Measurements from ENCODE around the gene CIDEA.
A peak's percentile ranks its signal among the peaks of the same experiment; 100 is the strongest.
"Not testable (repeated sequence)": the region's sequence is repeated elsewhere in the genome, so short reads cannot be mapped to it uniquely, and the experiment has no call there.

CIDEA gene

DNA sequence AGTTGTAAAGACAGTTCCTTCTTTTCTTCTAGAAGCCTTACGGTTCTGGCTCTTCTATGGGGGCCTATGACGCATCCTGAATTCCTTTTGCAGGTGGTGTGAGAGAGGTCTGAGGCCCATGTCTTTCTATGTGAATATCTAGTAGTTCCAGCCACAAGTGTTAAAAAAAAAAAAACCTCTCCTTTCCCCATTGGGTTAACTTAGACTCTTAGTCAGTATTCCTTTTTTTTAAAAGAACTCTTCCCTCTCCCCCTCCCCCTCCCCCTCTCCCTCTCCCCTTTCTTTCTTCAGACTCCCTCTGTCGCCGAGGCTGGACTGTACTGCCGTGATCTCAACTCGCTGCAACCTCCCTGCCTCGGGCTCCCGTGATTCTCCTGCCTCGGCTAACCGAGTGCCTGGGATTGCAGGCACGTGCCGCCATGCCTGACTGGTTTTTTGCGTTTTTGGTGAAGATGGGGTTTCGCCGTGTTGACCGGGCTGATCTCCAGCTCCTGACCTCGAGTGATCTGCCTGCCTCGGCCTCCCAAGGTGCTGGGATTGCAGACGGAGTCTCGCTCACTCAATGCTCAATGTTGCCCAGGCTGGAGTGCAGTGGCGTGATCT lies 11.4 kb upstream of the CIDEA start:
- no peak for DNase-seq

- DNase-seq: not testable (repeated sequence)
Measured at GRCh38 chr18:12243272-12243671, 10.9 kb upstream of the CIDEA start.

- no peak for DNase-seq
Measured at GRCh38 chr18:12245793-12246135, 8.4 kb upstream of the CIDEA start.

- no peak for DNase-seq
Measured at GRCh38 chr18:12246849-12247808, 7.0 kb upstream of the CIDEA start.

GRCh38 chr18:12247946-12248345 lies 6.2 kb upstream of the CIDEA start:
- DNase-seq: no peak

GRCh38 chr18:12248926-12249720 lies 5.0 kb upstream of the CIDEA start:
- DNase-seq: no peak

- DNase-seq: no peak
Measured at GRCh38 chr18:12251311-12251710, 2.9 kb upstream of the CIDEA start.

- no peak for DNase-seq
Measured at GRCh38 chr18:12252061-12252460, 2.1 kb upstream of the CIDEA start.

DNA sequence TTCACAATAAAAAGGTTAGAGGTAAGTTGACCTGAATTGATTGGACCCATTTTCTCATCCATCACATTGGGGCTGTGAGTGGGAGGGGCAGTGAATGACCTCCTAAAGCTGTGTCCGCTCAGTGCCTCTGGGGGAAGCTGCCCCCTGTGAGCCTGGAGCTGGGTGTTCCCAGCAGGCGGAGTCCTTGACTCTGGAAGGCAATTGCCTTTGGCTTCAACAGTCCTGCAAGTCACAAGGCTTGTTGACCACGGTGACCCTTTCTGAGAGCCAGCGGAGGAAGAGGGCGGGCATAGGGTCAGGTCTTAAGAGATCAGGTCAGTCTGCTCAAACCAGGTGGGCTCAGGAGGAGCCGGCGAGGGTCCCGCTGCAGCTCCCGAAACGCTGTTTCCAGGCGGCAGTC lies 1.1 kb upstream of the CIDEA start:
- DNase-seq: no peak

DNA sequence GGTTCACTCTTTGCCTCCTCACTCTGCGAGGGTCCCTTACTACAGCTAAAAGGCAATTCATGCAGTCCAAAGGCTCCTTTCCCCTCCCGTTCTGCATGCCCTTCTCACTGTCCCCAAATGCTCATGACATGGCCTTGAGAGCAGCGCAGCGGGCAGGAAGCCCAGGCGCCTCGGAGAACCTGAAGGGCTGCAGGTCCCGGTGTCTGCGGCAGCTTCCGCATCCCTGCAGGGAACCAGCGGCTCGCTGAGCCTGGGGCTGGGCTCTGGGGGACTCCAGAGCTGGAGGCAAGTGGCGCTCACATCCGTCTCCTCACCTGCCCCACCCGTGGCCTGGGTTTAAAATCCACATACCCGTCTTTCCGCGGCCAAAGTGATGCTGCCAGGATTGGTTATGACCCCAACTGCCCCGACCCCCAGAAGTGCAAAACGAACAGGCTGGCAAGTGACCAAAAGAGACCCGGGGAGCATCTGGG lies 462 bp upstream of the CIDEA start:
- no peak for DNase-seq

DNA sequence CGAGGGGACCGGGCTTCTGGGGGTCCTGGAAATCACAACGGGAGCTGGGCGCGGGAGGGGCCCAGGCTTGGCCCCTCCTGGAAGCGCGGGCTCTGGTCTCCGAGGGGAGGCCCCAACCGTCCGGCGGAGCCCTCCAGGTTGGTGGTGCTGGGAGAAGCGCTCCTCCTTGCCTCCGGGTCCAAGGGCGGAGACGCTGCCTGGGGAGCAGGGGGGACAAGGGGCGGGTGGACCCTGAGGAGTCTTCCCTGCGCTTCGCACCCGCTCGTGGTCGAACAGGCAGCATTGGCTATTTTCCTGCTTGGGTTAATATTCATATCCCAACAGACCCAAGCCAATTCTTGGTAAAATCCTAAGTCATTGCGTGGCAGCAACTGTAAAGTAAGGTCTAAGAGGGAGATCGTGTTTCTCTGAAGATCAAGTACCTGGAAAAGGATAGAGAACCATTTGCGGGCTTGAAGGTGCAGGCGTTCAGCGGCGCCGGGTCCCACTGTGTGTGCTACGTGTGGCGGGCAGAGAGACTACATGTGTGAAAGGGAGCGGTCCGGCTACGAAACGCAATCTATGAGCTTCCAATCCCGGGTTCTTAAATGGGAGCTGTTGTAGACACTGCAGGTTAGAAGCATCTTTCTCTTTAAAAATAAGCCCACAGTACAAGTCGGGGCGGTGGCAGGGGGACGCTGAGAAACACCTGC lies 805 bp downstream of the CIDEA start:
- no peak for DNase-seq

GRCh38 chr18:12255626-12256026 lies 1.5 kb downstream of the CIDEA start:
- DNase-seq: no peak

- no peak for DNase-seq
Measured at GRCh38 chr18:12256951-12257350, 2.8 kb downstream of the CIDEA start.

GRCh38 chr18:12257996-12258718 lies 4.0 kb downstream of the CIDEA start:
- no peak for DNase-seq

DNA sequence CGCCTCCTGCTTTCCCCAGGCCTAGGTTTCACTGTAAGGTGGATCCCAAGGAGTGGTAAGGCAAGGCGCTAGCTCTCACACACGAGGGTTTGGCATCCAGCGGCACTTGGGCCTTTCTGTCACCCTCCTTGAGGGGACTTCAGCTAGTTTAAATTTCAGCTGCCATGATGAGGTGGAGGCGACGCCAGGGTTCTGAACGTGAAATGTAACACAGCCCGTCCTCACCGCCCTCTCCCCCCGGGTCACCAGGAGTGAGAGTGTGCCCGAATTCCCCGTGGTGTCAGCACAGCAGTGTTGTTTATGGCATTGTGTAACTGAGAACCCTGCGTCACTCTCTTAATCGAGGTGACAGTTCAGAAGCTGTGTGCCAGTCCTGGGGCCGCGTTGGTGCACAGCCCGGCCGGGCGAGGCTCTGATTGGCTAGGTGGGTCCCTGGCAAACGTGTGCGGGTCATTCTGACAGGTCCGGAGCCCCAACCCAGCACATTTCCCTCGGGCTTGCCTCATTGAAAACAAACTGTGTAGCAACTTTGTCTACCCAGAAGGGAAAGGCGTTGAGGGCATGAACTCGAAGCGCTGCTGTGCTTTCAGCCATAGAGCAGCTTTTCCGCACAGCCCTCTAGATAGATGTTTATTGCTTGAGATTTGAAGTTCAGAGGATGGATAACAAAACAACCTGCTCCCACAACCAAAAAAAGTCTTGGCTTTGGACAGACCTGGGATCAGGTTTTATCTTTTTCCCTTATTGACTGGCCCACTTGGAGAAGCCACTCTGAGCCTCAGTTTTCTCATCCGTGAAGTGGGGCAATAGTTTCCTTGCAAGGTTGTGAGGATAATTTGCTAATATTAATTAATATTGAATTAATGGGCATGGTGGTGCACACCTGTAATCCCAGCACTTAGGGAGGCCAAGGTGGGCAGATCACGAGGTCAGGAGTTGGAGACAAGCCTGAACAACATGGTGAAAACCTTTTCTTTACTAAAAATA lies 4.9 kb downstream of the CIDEA start:
- DNase-seq: no peak

DNA sequence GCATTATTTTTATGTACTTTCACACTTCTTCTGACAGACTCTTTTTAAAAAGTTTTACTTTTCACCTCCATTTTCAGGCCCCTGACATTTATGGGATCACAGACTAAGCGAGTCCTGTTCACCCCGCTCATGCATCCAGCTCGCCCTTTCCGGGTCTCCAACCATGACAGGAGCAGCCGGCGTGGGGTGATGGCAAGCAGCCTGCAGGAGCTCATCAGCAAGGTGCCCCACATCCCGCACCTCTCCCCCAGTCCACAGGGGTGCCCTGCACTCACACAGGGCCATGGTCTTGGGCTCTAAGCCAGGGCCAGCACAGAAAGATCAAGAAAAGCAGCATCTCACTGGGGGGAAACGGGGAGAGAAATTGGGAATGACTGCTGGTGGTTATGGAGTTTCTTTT lies 8.6 kb downstream of the CIDEA start:
- DNase-seq: no peak

GRCh38 chr18:12264864-12265263 lies 10.7 kb downstream of the CIDEA start:
- no peak for DNase-seq

- peak; percentile 23 to 32 for DNase-seq
Measured at GRCh38 chr18:12271376-12272235, 17.4 kb downstream of the CIDEA start.

GRCh38 chr18:12274793-12275192 lies 20.6 kb downstream of the CIDEA start:
- DNase-seq: no peak
